Subcutaneous adipose tissue (tissue), 4 donors: ENCODE data around the gene KDM4C. TPM values are rescaled to one million over a fixed set of nuclear protein-coding genes. Genes with fewer than 3 reads are reported as not detected.

ENCODE experiments used
- total RNA-seq, 4 donors: library from RNA; depleted of rRNA; stranded (reverse); fragments of >200 nt; gene quantifications; one replicate each; pipeline ENCODE4 v1.1.0, GENCODE V29; 2016
- TF ChIP-seq, protein P1 (sequence below): fragments of 450-650 bp; IDR thresholded peaks from one replicate; pipeline ENCODE4 v1.5.1; 2016; ENCODE audit warnings: low read depth, mild to moderate bottlenecking, control low read depth, antibody characterized with exemption, moderate library complexity

Gene KDM4C
- total RNA-seq, 4 donors from 2014 or later = 31.6 to 37.2 (median 34.0) TPM

DNA sequence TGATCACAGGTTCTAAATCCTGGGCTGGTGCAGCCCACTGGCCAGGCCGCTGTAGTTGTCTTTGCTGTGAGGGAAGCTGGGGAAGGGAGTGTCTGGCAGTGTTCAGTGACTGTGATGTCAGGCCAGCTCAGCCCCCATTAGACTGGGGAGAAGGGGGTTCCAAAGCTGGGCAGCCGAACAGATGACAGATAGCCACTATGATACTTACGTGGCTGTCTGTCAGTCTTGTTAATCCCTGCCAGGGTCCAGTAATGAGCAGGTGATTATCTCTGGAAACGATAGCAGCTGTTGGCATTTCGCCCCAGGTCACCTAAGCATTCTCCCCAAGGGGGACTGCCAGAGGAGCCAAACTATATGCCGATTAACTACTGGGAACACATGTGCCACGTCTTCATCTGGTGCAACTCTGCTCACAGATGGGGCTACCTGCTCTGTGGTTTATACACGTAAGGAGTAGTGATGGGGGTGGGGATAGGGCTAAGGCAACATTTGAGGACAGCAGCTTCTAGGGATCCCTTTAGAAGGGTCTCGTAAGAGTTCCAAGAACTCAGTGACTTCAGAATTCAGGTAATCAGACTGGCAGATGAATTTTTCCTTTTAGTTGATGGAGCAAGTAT lies 396.3 kb downstream of the KDM4C start:
- TF ChIP-seq, protein P1, sequence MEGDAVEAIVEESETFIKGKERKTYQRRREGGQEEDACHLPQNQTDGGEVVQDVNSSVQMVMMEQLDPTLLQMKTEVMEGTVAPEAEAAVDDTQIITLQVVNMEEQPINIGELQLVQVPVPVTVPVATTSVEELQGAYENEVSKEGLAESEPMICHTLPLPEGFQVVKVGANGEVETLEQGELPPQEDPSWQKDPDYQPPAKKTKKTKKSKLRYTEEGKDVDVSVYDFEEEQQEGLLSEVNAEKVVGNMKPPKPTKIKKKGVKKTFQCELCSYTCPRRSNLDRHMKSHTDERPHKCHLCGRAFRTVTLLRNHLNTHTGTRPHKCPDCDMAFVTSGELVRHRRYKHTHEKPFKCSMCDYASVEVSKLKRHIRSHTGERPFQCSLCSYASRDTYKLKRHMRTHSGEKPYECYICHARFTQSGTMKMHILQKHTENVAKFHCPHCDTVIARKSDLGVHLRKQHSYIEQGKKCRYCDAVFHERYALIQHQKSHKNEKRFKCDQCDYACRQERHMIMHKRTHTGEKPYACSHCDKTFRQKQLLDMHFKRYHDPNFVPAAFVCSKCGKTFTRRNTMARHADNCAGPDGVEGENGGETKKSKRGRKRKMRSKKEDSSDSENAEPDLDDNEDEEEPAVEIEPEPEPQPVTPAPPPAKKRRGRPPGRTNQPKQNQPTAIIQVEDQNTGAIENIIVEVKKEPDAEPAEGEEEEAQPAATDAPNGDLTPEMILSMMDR = no peak

DNA sequence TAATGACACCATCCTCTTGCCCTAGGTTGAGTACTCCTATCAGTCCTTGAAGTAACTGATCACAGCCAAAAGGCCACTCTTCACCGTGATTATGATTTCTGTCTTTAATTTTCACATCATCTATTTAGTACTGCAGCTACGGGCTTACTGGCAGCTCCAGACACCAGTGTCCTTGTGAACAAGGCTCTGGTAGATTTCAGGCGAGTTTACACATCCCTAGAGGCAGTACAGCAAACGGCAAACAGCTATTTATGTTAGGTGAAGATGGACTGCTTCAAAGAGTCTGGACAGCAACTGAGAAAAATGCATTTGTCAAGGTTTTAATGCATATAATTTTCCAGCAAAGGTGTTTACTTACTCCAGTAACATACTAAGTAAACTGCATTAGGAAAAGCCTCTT lies 396.9 kb downstream of the KDM4C start:
- TF ChIP-seq, protein P1 = no peak

GRCh38 chr9:7161469-7161868 lies 403.7 kb downstream of the KDM4C start:
- TF ChIP-seq, protein P1 = no peak

DNA sequence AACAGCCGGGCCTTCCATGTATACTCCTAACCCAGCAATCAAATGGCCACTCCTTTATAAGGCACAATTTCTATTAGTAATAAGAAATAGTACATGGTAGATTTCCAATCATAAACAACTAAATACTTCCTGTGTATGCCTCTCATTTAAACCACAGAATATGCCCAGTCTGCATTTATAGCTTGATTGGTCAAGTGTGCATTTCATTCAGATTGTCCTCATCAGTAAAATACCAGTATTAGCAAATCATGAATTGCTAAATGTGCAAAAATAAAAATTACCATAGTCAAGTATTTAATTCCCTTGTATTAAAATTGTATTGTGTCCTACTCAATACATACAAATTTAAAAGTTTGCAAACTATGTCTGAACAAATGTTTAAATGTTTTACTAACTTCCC lies 406.2 kb downstream of the KDM4C start:
- TF ChIP-seq, protein P1 = no peak

- TF ChIP-seq, protein P1 = no peak
Observed at GRCh38 chr9:7164440-7165330, 406.9 kb downstream of the KDM4C start.

DNA sequence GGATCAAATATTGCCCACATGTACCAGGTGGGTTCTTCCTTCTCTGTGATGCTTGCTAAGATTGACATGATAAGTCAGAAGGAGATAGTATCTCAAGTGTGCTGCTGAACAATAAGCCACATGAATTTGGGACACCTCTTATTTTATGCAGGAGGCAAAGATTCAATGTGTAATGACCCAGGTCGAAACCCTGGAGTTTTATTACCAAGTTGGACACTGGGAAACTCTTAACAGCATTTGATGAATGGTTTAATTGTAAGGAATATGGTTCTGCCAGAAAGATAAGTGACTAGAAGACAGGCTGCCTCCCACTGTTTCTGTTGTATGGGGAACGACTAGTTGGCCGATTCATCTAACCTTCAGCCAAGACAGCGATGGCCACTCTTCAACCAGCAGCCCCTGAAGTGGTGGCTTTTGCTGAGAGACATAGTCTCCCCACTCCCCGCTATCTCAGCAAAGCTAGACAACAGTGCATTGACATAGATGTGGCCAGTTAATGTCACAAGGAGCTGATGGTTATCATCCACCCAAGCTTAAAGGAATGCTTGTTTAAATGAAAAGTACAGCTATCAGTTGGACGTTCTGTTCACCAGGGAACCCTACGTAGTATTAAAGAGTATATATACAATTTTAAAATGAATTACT lies 407.7 kb downstream of the KDM4C start:
- TF ChIP-seq, protein P1 = no peak

DNA sequence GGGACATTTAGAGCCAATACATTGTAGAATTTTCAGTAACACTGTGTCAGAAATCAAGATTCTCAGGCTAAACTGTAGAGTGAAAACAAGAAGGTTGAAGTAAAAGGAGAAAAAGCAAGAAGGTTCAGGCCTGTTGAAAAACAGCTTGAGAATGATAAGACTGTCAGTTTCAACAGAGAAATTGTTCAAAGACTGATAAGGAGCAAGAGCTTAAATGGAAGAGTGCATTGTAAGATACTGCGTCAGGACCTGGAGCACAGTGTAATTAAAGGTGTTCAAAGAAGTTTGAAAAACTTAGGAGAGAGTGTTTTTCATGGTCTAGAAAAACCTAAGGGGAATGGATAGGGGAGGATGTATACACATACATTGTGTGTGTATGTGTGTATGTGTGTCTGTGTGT lies 408.3 kb downstream of the KDM4C start:
- TF ChIP-seq, protein P1 = no peak
